Muscle of back (tissue), 11 donors: ENCODE results near the gene TWIST2. TPM values are rescaled to one million over a fixed set of nuclear protein-coding genes. Genes with fewer than 3 reads are reported as not detected.

Source experiments
- DNase-seq, 3 donors: peaks; one replicate each; pipeline versions ENCODE4 v3.0.0 to v3.0.0-alpha.2; 2013
- polyA plus RNA-seq, 10 donors: library from polyadenylated mRNA; unstranded; fragments of 120-200 nt; gene quantifications; one replicate each; pipeline ENCODE4 v1.2.1, GENCODE V29; 2013; ENCODE audit not compliant: insufficient read length in 10 of 10

The TWIST2 gene
- polyA plus RNA-seq, 10 donors, result 4.9 to 104 (median 6.9) TPM

DNA sequence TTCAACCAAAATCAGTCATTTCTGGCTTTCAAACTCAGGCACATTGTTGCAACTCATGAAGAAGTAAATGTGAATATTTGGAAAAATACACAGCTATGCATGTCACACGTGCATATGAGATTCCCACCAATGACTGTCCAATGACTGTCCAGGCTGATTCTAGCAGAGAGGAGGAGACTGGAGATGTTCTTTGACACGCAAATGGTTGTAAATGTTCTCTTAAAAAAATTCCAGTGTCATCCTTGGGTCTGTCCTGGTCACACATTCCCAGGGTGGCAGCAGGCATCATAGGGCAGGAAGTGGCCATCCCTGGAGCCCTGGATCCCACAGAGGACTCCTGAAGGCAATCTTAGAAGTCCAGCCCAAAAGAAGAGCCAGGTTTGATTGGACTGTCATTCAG, 40.9 kb downstream of the TWIST2 start:
- no peak for DNase-seq

DNA sequence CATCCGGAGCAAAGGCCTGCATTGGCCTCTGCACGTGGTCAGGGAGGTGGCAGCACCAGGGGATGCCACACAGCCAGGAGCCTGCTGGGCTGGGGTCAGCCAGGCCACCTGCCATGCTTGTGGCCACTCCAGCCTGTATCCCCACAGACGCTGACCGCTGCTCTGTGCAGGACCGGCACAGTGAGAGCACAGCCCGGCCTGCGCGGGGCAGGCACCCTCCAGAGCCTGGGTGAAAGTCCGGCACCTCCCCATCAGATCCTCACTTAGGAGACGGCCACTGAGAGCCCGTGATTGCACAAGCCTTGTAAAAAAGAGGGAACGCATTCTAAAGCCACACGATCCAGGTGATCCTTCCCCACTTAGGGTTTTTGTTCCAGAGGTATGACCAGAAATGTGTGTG, 42.2 kb downstream of the TWIST2 start:
- DNase-seq, result no peak

DNA sequence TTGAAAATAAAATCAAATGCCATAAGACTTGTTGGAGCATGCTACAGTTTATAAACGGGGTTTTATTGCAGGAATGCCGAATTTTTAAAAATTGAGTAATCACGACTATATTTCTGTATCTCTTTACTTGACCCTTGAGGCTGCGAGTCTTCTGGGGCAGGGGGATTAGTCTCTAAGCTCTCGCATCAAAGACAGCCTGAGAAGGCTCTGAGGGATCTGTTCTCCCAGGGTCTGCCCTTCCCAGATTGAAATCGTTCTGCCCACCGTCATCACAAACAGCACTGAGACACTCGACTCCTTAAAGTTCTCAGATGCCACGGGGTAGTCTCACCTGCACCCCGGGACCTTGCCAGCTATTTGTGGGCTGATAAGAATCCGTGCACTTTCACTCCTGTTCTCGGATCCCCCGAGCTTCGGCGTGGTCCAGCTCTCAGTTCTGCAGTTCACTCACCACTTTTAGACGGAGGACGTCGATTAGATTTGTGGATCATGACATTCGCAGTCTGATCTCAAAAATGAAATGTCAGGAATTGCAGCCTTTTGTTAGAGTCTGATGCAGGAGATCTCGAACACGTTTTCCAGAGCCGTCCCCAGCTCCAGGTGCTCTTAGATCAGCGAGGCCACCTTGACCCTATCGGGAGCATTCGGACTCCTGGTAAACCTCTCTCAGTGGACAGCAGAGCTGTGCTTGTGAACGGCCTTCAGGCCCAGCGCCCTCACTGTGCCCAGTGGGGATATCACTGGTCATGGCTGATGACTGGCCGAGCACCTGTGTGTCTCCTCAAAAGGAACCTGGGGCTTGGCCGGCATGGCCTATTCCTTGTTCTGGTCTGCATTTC, 43.0 kb downstream of the TWIST2 start:
- no peak for DNase-seq

DNA sequence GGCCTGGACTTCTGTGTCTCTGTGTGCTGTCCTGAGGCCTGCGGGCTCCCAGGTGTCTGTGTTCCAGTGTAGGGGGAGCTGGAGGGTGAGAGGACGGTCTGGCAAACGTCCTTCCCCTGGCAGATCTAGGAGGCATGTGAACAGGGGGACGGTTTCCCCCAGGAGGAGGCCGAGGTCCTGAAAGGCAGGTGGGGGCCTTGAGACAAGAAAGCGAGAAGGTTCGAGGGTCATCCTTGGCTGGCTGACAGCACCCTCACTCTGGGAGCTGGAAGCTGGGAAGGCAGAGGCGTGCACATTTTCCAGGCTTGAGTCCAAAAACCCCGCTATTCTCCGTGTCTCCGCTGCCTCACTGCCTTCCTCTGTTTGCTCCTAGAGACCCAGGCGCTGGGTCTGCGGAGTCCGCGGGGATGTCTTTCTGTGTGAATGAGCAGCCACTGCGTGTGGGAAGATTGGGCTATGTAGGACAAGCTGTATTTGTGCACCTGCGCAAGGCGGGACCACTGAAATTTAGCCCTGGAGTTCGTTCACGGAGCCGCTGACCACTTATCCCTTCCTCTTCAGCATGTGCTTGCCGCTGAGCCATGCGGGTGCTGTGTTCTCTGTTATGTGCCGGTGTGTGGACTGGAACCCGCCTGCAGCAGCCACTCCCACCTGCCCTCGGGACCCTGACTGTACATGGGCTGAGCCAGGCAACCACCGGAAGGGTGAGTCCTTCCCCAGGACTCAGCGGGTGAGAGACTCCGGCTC, 43.7 kb downstream of the TWIST2 start:
- DNase-seq, result peak in 2 of 3 donors; percentile 51 to 78

DNA sequence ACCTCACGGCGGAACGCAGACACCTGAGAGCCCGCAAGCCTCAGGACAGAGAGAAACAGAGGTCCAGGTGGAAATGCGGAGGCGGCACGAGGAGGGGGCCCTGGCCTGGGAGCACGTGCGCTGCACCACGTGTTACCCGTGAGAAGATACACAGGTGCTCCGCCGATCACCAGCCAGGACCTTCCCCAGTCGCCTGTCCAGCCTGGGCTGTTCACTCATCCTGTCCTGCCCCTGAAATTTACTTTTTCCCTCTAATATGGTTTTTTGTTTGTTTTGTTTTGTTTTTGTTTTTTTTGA, 44.3 kb downstream of the TWIST2 start:
- no peak for DNase-seq

DNA sequence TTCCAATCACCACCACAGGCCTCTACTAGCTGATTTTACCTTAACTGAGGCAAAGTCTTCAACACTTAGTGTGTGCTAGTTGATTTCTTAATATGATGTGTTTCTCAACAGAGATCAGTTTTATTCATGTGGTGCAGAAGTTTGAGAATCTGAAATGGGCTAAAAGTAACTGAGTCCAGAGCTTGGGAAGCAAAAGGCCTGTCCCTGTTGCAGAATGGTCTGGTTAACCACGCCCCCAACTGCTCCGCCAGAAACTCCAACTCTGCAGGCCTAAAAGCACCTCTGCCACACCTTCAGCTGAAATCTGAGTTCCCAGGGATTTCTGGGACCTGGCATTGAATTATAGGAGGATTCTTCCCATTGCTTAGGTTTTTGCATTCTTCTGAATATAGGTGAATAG, 44.9 kb downstream of the TWIST2 start:
- no peak for DNase-seq

DNA sequence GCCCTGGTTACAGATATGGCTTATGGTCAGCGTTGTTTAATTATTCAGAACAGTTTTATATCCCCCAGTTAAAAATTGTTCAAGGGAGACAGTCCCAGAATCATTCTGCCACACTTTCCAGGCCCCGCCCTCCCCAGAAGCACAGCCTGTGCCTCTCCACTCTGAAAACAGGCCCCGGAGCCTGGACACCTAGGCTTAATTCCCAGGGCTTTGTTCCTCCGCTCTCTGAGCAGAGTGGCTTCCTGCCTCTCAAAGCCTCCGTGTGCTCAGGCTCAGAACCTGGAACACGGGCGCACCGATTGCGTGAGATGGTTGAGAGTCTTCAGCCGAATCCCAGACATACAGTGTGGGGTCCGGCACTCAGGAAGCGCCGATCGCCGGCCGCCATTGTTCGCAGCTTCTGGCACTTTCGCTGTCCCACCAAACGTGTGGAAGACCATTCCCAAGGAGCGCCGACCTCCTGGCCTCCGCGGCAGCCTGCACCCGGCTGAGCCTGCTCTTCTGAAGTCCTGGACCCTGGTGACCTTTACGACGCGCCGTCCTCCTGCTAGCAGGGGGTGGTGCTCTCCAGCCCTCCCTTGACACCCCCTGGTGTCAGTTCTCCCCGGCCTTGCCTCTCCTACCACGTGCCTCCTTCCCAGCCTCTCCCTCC, 45.6 kb downstream of the TWIST2 start:
- no peak for DNase-seq

DNA sequence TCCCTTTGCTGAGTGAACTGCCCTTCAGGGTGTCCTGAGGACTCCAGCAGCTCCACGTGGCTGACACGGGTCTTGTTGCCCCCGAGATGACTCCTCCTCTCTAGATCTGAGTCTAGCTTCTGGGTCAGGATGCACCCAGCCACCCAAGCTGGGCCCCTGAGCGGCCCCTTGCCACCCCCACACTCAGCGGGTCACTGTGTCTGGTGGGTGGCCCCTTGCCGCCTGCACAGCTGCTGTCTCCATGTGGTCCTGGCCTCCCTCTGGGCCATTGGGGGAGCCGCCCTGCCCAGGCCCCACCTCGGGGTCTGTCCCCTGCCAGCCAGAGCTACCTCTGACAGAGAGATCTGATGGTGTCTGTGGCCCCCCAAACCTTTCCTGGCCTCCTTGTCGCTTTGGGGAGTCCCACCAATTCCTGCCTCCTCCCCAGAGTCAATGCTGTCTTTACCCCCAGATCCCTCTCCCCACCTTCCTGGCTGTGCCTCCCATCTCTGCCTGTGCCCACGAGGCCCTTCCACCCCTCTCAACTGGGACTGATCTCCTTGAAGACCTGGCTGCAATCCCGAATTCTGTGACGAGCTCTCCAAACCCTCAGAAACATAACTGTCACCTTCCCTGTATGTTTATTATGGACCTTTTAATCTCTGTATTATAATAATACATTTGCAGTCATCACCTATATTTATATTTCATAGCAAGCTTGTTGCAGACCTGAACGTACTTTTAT, 46.5 kb downstream of the TWIST2 start:
- DNase-seq, result no peak

DNA sequence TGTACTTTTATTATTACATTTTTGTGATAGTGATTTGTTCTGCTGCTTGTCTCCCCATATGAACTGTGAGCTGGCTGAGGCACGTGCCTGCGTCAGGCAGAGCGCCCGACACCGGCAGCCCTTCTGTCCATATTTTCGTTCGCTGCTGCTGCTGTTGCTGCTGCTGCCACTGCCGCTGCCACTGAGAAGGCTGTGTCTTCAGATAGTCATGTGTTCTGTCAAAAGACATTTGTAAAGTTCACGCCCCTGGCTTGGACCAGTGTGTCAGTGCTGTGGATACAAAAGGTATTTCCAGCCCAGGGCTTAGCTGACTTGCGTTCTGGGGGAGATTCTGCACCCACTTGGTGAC, 47.0 kb downstream of the TWIST2 start:
- no peak for DNase-seq

DNA sequence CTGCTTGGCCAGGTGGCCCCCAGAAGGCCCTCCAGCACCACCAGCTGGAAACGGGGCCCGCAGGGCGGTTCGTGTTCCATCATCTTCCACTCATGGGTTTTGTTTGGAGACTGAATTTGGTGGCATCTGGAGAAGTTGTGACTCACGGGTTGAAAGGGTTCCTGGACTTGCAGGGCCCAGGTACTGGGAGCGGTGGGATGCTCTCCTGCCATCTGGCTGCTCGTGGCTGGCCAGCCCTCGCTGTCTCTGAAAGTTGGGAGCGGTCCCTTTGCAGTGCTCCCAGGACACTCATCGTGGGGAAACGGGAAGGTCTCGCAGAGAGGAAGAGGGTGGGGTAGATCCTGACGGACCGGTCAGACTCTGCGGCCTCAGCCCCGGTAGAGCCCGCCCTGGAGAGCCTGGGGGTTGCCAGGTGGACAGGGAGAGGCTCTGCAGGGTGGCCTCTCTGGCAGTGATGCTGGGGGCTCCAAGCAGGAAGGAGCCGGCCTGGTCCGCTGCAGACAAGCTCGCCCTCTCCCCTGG, 47.5 kb downstream of the TWIST2 start:
- peak in 1 of 3 donors; percentile 36 for DNase-seq

DNA sequence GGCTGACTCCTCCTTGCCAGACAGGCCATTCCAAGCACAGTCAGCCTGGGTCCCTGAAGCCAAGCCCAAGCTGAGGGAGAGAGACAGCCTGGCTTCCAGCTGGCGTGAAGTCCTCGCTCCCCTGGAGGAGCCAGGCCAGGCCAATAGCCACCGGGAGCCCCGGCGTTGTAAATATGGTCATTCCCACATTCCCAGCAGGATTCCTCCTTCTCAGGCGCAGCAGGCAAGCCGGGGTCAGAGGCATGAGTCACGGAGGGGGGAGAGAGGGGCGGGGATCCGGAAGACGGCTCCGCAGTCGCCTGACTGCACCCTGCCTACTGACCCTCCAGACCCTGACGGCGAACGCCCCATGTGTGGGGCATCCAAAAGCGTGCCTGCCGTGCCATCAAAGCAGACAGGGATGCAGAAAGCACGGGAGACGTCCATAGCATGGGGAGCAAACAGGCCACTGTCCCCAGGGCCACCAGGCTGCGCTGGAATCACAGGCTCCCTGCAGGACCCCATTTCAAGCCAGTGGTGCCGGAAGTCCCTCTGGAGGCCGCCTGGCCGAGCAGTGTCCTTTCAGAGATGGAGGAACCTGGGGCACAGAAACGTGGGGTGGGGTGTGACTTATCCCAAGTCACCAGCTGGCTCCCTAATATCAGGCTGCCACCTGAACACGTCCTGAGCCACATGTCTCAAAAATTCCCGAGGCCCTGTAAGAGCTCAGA, 48.2 kb downstream of the TWIST2 start:
- peak; percentile 47 to 79 (median 63) for DNase-seq

DNA sequence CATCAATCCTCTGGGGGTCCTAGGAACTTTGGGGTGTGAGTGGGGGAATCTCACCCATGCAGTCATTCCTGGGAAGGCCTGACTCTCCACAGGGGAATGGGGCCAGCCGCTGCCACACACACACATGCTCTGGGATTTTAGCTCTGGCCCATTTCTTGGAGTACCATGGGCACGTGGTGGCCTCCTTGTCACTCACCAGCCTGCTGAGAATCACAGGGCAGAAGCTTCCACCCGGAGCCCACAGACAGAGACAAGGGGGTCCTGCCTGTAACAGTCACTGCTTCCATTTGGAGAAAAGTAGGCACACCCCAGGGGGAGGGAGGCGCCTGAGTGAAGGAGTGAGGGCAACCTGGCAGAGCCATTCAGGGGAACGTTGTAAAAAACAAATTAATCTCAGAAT, 48.8 kb downstream of the TWIST2 start:
- no peak for DNase-seq

DNA sequence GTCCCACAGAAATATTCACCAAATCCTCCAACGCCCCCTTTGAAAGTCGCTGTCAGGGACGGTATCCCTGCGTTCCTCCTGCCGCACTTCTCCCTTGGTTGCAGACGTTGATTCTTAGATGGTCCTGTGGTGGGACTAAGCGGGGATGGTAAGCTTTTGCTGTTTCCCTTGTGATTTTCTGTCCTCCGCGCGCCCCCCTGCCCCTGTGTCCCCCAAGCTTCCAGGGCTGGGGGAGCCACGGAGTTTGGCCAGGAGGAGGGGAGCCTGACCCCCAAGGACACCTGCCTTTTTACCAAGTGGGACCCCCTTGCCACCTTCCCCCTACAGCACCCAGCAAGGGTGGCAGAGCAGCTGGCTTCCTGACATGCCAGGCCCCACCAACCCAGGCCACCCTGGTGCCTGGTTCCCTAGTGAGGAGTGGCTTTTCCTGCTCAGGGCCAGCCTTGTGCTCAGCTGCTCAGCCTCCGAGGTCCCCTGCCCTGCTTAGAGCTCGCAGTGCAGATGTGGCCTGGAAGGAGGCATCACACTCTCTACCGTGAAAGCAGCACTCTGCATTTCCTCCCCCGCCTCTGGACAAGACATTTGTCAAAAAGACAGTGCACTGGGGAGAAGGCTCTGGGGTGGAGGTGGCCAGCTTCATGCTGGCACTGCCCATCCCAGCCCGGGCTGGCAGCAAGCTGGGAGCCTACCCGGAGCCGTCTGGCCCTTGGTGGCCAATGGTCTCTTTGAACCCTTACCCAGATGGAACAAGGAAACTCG, 49.4 kb downstream of the TWIST2 start:
- no peak for DNase-seq

DNA sequence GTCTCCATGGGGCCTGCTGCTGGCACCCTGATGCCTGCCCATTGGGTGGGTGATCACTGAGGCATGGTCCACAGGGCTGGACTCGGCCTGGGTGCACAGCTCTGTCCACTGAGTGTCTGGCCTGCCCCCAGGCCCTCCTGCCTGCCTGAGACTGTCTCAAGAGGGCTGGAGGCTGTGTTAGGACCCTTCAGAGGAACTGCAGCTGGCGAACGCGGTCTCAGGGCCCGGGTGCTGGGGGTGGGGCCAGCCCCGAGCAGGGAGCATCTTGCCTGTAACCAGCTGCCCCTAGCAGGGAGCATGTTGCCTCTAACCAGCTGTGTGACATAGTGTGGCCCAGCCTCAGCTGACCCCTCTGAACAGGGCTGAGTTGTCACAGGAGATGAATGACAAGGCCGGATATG, 50.0 kb downstream of the TWIST2 start:
- DNase-seq, result peak in 1 of 3 donors; percentile 25

DNA sequence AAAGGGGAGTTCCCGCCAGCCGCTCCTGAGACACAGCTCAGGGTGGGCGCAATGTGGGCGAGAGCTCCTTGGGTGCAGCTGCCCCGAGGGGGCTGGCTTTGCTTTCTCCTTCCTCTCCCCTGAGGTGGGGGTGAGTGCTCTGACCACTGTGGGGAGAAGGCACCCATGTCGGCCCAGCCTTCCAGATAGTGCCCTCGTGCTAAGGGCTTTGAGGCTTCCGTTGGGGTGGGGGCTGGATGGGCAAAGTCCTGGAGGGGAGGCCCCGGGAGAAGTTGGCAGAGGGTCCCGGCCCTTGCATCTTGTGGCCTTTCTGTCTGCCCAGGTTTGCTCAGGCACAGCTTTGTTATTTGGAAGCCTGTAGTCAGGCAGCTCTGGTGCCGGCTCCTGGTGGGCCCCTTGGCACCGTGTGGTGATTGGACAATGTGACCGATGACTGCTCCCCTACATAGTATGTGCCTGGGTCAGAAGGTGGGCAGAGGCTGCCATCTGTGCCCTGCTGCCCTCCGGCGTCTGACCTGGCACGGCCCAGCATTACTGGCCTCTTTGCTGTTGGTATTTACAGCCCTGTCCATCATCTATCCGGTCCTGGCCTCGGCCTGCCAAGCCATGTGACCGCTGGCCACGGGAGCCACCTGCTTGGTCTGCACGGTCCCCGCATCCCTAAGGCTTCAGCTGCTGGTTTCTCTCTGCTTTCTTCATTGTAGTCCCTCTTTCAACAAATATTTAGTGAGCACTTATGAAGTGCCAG, 50.8 kb downstream of the TWIST2 start:
- DNase-seq, result no peak

DNA sequence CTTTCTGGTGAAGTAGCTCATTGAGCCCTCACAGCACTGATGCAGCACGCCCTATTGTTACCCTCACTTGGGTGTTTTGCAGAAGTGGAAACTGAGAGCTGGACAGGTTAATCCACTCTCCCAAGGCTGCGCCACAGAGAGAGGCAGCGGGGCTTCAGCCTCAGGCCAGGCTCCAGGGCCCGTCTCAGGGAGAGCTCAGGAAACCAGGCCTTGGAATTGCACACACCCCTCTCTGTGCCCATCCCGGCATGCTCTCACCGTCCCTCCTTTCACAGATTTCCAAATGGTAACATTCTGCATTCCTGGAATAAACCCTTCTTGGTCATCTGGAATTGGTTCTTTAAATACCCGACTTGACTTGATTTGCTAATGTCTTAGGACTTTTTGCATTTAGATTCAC, 51.5 kb downstream of the TWIST2 start:
- no peak for DNase-seq

DNA sequence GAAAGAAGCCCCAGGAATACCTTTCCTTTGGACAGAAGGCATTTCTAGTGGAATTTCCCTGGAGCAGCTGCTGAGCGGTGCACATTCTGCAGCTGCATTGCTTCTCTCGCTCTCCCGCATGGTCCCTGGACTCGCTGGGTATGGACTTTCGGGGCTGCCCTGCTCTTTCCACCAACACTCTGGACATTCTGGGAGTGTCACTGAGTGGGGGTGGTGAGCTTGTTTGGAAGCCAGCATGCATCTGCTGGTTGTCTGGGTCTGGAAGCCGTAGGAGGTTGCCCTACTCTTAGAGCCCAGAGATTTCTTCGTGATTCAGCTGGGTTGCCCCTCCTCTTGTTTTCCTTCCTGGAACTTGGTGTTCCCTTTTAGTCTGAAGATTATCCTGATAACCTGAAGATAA, 52.6 kb downstream of the TWIST2 start:
- no peak for DNase-seq

DNA sequence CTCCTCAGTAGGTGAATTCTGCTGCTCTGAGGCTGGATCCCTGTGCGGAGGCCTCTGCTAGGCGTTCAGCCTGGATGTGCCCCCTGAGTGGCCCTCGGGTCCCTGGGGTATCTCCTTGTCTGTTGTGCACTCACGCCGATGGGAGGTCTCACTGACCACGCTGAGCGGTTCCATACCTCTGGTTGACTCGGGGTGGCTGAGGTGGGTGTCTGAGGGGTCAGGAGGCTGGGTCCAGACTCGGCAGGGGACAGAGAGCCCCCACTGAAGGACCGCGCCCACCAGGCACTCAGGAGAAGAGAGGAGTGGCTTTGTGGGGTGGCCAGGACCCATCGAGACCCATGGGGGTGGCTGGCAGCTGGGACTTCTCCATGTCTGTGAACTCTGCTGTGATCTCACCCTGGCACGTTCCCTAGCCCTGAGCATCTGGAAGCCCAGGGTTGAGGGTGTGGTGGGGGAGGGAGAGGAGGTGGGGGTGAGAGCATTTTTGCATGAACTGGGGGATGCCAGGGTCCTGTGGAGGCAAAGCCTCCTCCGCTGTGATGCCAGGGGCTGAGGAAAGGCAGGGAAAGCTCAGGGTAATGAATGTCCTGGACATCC, 53.7 kb downstream of the TWIST2 start:
- no peak for DNase-seq

DNA sequence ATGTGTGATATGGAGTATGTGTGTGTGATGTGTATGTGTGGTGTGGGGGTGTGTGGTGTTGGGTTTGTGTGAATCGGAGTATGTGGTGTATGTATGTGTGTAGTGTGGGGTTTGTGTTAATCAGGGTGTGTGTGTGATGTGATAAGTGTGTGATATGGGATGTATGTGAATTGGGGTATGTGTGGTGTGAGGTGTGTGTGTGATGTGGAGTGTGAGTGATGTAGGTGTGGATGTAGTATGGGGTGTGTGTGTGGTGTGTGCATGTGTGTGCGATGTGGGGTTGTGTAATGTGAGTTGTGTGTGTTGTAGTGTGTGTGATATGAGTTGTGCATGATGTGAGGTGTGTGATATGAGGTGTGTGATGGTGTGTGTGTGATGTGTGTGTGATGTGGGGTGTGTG, 54.4 kb downstream of the TWIST2 start:
- no peak for DNase-seq

DNA sequence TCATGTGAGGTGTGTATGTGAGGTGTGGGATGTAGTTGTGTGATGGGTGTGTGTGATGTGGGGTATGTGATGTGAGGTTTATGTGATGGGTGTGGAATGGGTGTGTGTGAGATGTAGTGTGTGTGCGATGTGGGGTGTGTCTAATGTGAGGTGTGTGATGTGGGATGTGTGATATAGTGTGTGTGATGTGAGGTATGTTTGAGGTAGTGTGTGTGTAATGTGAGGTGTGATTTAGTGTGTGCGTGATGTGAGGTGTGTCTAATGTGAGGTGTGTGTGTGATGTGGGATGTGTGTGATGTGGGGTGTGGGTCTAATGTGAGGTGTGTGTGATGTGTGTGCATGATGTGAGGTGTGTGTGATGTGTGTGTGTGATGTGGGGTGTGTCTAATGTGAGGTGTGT, 55.3 kb downstream of the TWIST2 start:
- no peak for DNase-seq
